22Rv1 (cell line): ENCODE data around the gene GPR3.

Source experiments
- CTCF ChIP-seq: fragments of 450-650 bp; IDR thresholded peaks from 2 replicates; pipeline ENCODE4 v1.5.1; 2017; ENCODE audit warnings: mild to moderate bottlenecking
- ZFX ChIP-seq: fragments of 450-650 bp; IDR thresholded peaks from 2 replicates; pipeline ENCODE4 v1.6.1; 2017; ENCODE audit warnings: antibody characterized with exemption, borderline replicate concordance

GRCh38 chr1:27429029-27429425 lies 36.6 kb downstream of the GPR3 start:
- TF ChIP-seq CTCF (no peak), ZFX (no peak)
